Fibroblast of lung (primary cell): ENCODE measurements around the gene WDFY1. TPM values are rescaled to one million over a fixed set of nuclear protein-coding genes. Genes with fewer than 3 reads are reported as not detected.
A peak's percentile ranks its signal among the peaks of the same experiment; 100 is the strongest.

Source experiments
- DNase-seq, 2 donors: peaks; one replicate each; pipeline versions ENCODE4 v3.0.0 to v3.0.0-alpha.2; 2010; ENCODE audit warnings: low read depth in 2 of 2
- H2AFZ ChIP-seq: 2 replicates; pipeline ENCODE4 v1.5.1; 2012; ENCODE audit warnings: low read length, control low read depth, inconsistent platforms
- H3K27ac ChIP-seq: 2 replicates; pipeline ENCODE4 v1.5.1; 2011; ENCODE audit warnings: low read length, control low read depth; ENCODE audit not compliant: insufficient read depth
- H3K27me3 ChIP-seq: 2 replicates; pipeline ENCODE4 v1.5.1; 2011; ENCODE audit warnings: mild to moderate bottlenecking, low read length; ENCODE audit not compliant: control insufficient read depth, insufficient read depth
- H3K36me3 ChIP-seq: 2 replicates; pipeline ENCODE4 v1.5.1; 2011; ENCODE audit warnings: low read length; ENCODE audit not compliant: control insufficient read depth, insufficient read depth
- H3K4me1 ChIP-seq: 2 replicates; pipeline ENCODE4 v1.5.1; 2011; ENCODE audit warnings: low read length; ENCODE audit not compliant: control insufficient read depth, insufficient read depth; ENCODE audit errors: extremely low read depth
- H3K4me2 ChIP-seq: 2 replicates; pipeline ENCODE4 v1.5.1; 2011; ENCODE audit warnings: low read length, control low read depth; ENCODE audit not compliant: insufficient read depth; ENCODE audit errors: extremely low read depth
- H3K4me3 ChIP-seq, 4 experiments: fragments of 200-600 bp in 1 of 4; sonication (generic) in 1 of 4; replicated peaks in 1 of 4; 2 replicates each; pipeline ENCODE4 v1.5.1; 2011 to 2016; ENCODE audit warnings: low read length in 4 of 4, low read depth in 3 of 4, mild to moderate bottlenecking in 3 of 4, control low read depth in 2 of 4, inconsistent platforms in 1 of 4, mixed read lengths in 1 of 4; ENCODE audit not compliant: insufficient read depth in 1 of 4; ENCODE audit errors: control extremely low read depth in 1 of 4
- H3K79me2 ChIP-seq: 2 replicates; pipeline ENCODE4 v1.5.1; 2012; ENCODE audit warnings: mild to moderate bottlenecking, low read length, inconsistent platforms; ENCODE audit not compliant: control insufficient read depth, insufficient read depth
- H3K9ac ChIP-seq: 2 replicates; pipeline ENCODE4 v1.5.1; 2011; ENCODE audit warnings: mild to moderate bottlenecking, low read length, control low read depth; ENCODE audit not compliant: insufficient read depth
- H3K9me3 ChIP-seq: 2 replicates; pipeline ENCODE4 v1.5.1; 2012; ENCODE audit warnings: low read depth, low read length; ENCODE audit not compliant: control insufficient read depth, insufficient read depth
- H4K20me1 ChIP-seq: 2 replicates; pipeline ENCODE4 v1.5.1; 2011; ENCODE audit warnings: low read length; ENCODE audit not compliant: control insufficient read depth, insufficient read depth; ENCODE audit errors: extremely low read depth
- EZH2 ChIP-seq: IDR thresholded peaks from 2 replicates; pipeline ENCODE4 v1.5.1; 2012; ENCODE audit warnings: low read length, control low read depth, mild to moderate bottlenecking; ENCODE audit errors: missing control alignments
- polyA plus RNA-seq, 2 donors: library from polyadenylated mRNA; depleted of rRNA in 1 of 2; stranded (reverse) in 1 of 2; unstranded in 1 of 2; fragments of >200 nt; gene quantifications; 2 replicates each; pipeline ENCODE4 v1.2.1, GENCODE V29; 2011 to 2012; ENCODE audit warnings: missing spikeins in 1 of 2
- total RNA-seq: library from RNA; depleted of rRNA; stranded (reverse); fragments of >200 nt; gene quantifications from 2 replicates; pipeline ENCODE4 v1.2.1, GENCODE V29; 2014
- TF ChIP-seq, protein P1 (sequence below), 2 donors: IDR thresholded peaks in 1 of 2; conservative IDR thresholded peaks in 1 of 2; 1 replicate in 1 of 2; 2 replicates in 1 of 2; pipeline ENCODE4 v1.5.1; 2011 to 2012; ENCODE audit warnings: low read length in 2 of 2, control low read depth in 1 of 2, inconsistent platforms in 1 of 2, low read depth in 1 of 2, mild to moderate bottlenecking in 1 of 2

The WDFY1 gene
- total and polyA plus RNA-seq, 2 donors (not counting 1 experiment from before 2014, with no cell fraction given), result 79.1 to 156 TPM

DNA sequence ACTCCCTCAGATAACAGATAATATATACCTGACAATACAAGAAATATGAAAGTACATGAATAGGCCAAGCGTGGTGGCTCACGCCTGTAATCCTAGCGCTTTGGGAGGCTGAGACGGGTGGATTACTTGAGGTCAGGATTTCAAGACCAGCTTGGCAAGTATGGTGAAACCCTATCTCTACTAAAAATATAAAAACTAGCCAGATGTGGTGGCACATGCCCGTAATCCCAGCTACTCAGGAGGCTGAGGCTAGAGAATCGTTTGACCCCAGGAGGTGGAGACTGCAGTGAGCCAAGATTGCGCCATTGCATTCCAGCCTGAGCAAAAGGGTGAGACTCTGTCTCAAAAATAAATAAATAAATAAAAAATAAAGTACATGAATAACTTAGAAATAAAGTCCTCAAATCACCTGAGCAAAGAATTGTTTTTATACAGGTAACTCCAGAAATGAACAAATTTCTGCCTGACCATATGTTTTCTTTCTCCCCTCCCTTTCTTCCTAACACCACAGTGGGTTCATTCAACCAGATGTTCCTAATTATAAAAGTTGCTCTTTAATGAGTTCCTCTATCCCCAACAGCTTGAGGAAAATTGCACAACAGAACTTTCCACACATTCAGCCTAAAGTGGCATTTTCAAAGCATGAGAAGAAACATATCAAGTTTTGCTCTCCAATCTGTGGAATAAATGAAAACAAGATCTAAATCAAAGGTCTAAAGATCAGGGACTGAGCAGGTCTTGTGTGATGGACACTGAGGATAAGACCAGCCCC lies 74.1 kb downstream of the WDFY1 start:
- Histone ChIP-seq H3K27me3 (no peaks in the 10 kb centered on the region), H3K9me3 (no peaks in the 10 kb centered on the region), H3K36me3 (peaks cover 2% of the 10 kb centered on the region), H3K4me1 (no peaks in the 10 kb centered on the region), H3K79me2 (no peaks in the 10 kb centered on the region), H3K4me2 (no peak overlapping the region), H2AFZ (no peak overlapping the region), H4K20me1 (no peaks in the 10 kb centered on the region), H3K9ac (no peak overlapping the region), H3K27ac (no peak overlapping the region), H3K4me3 (no peak overlapping the region)
- TF ChIP-seq EZH2, result no peak
- TF ChIP-seq, protein P1, sequence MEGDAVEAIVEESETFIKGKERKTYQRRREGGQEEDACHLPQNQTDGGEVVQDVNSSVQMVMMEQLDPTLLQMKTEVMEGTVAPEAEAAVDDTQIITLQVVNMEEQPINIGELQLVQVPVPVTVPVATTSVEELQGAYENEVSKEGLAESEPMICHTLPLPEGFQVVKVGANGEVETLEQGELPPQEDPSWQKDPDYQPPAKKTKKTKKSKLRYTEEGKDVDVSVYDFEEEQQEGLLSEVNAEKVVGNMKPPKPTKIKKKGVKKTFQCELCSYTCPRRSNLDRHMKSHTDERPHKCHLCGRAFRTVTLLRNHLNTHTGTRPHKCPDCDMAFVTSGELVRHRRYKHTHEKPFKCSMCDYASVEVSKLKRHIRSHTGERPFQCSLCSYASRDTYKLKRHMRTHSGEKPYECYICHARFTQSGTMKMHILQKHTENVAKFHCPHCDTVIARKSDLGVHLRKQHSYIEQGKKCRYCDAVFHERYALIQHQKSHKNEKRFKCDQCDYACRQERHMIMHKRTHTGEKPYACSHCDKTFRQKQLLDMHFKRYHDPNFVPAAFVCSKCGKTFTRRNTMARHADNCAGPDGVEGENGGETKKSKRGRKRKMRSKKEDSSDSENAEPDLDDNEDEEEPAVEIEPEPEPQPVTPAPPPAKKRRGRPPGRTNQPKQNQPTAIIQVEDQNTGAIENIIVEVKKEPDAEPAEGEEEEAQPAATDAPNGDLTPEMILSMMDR (conservative IDR thresholded peaks at IDR 0.05 in 1 of 2, IDR thresholded peaks at IDR 0.05 in 1 of 2; ENCODE audit: low read depth in 1 of 2, low read length in 2 of 2), result no peak
- peak in 1 of 2 donors; percentile 22 for DNase-seq

DNA sequence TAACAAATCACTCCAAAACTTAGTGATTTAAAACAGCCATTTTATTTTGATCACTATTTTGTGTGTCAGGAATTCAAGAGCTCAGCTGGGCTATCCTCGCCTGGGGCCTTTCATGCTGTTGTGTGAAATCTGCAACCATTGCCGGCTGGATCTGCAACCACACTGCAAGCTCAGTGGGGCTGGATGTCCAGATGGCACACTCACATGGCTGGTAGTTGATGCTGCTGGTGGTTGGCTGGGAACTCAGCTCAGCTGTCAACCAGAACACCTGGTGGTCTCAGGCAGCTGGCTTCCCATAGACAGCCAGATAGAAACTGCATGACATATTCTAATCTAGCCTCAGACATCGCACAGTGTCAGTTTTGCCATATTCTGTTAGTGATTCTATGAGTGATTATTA lies 77.1 kb downstream of the WDFY1 start:
- H3K4me1 ChIP-seq, result no peaks in the 10 kb centered on the region
- H3K9ac ChIP-seq, result no peak overlapping the region
- H3K27me3 ChIP-seq, result no peaks in the 10 kb centered on the region
- DNase-seq, result no peak
- no peaks in the 10 kb centered on the region for H3K36me3 ChIP-seq
- H3K4me3 ChIP-seq, result no peak overlapping the region
- H3K9me3 ChIP-seq, result no peaks in the 10 kb centered on the region
- no peaks in the 10 kb centered on the region for H3K79me2 ChIP-seq
- TF ChIP-seq, protein P1 (conservative IDR thresholded peaks at IDR 0.05 in 1 of 2, IDR thresholded peaks at IDR 0.05 in 1 of 2; ENCODE audit: low read depth in 1 of 2, low read length in 2 of 2), result no peak
- no peak for TF ChIP-seq EZH2
- no peaks in the 10 kb centered on the region for H4K20me1 ChIP-seq
- H2AFZ ChIP-seq, result no peak overlapping the region
- H3K27ac ChIP-seq, result no peak overlapping the region
- no peak overlapping the region for H3K4me2 ChIP-seq

DNA sequence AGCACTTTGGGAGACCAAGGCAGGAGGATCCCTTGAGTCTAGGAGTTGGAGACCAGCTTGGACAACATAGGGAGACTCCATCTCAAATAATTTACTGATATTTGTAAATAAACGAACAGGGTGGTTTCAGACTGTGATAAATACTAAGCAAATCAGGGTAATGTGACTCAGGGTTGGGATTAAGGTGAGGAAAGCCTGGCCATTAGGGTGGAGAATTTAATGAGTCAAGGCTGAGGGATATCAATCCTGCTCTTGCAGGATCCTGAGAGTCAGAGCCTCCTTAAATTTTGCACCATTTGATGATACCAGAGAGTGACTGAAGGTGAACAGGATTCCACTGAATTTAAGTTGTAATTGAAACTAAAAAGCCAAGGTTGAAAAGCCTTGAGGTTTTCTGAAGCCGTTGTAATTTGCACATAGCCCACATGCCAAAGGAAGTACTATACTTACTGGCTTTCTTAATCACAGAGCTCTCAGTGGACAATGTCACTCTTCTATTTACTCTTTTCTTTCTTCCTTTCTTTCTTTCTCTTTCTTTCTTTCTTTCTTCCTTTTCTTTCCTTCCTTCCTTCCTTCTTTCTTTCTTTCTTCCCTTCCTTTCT lies 79.1 kb downstream of the WDFY1 start:
- no peak for DNase-seq
- TF ChIP-seq, protein P1 (conservative IDR thresholded peaks at IDR 0.05 in 1 of 2, IDR thresholded peaks at IDR 0.05 in 1 of 2; ENCODE audit: low read depth in 1 of 2, low read length in 2 of 2), result no peak
- no peak for TF ChIP-seq EZH2
- no peak overlapping the region for H3K9ac ChIP-seq

More for the DNA sequence above, 79.1 kb downstream of the WDFY1 start:
- Histone ChIP-seq H3K4me2 (no peak overlapping the region), H3K36me3 (no peaks in the 10 kb centered on the region), H3K79me2 (no peaks in the 10 kb centered on the region), H3K9me3 (no peaks in the 10 kb centered on the region), H3K4me3 (no peak overlapping the region), H3K27me3 (no peaks in the 10 kb centered on the region), H4K20me1 (no peaks in the 10 kb centered on the region), H3K4me1 (peaks cover 2% of the 10 kb centered on the region), H3K27ac (no peak overlapping the region), H2AFZ (no peak overlapping the region)
